HepG2 (cell line): ENCODE measurements around the gene BTBD19. TPM values are rescaled to one million over a fixed set of nuclear protein-coding genes. Genes with fewer than 3 reads are reported as not detected.
A peak's percentile ranks its signal among the peaks of the same experiment; 100 is the strongest.

ENCODE experiments used
- CREB1 ChIP-seq, 2 experiments: fragments of 450-650 bp in 1 of 2; IDR thresholded peaks; 2 replicates each; pipeline ENCODE4 v1.6.1; 2016 to 2017; ENCODE audit warnings: control low read depth in 1 of 2, mild to moderate bottlenecking in 1 of 2, missing compliant biosample characterization in 1 of 2, missing genetic modification characterization in 1 of 2
- CREM ChIP-seq, 2 experiments: sonication (generic) in 1 of 2; formaldehyde crosslinking in 1 of 2; IDR thresholded peaks; 2 replicates each; pipeline versions ENCODE4 v1.4.0 to v1.6.1; 2016 to 2020; ENCODE audit warnings: antibody characterized with exemption in 1 of 2, mild to moderate bottlenecking in 1 of 2, missing genetic modification reagents in 1 of 2
- GABPA ChIP-seq, 2 experiments: IDR thresholded peaks; 2 replicates each; pipeline ENCODE4 v1.6.1; 2011 to 2016; ENCODE audit warnings: low read depth in 2 of 2, low read length in 1 of 2, missing biosample characterization in 1 of 2, missing genetic modification characterization in 1 of 2
- GATA4 ChIP-seq: sonication (generic); IDR thresholded peaks from 2 replicates; pipeline ENCODE4 v1.6.1; 2016; ENCODE audit warnings: antibody characterized with exemption, low read depth, borderline replicate concordance
- GATAD2A ChIP-seq: IDR thresholded peaks from 2 replicates; pipeline ENCODE4 v1.6.1; 2016
- JARID2 ChIP-seq: sonication (generic); formaldehyde crosslinking; IDR thresholded peaks from 2 replicates; pipeline ENCODE4 v1.8.1; 2023; ENCODE audit warnings: missing genetic modification reagents, inconsistent platforms; ENCODE audit not compliant: insufficient replicate concordance
- MTA3 ChIP-seq: sonication (generic); formaldehyde crosslinking; IDR thresholded peaks from 2 replicates; pipeline ENCODE4 v1.4.0; 2020; ENCODE audit warnings: missing genetic modification reagents
- RBAK ChIP-seq: sonication (generic); formaldehyde crosslinking; IDR thresholded peaks from 2 replicates; pipeline ENCODE4 v1.5.1; 2020; ENCODE audit warnings: mild to moderate bottlenecking, missing genetic modification reagents
- SOX13 ChIP-seq, 3 experiments: fragments of 450-650 bp in 1 of 3; sonication (generic) in 1 of 3; formaldehyde crosslinking in 1 of 3; IDR thresholded peaks in 2 of 3; conservative IDR thresholded peaks in 1 of 3; 2 replicates each; pipeline versions ENCODE4 v1.5.0 to v1.6.1; 2016 to 2020; ENCODE audit warnings: antibody characterized with exemption in 1 of 3, mild to moderate bottlenecking in 1 of 3, missing compliant biosample characterization in 1 of 3, missing genetic modification reagents in 1 of 3, moderate library complexity in 1 of 3
- SOX5 ChIP-seq: IDR thresholded peaks from 2 replicates; pipeline ENCODE4 v1.6.1; 2016; ENCODE audit warnings: borderline replicate concordance
- TBP ChIP-seq: sonication (generic); formaldehyde crosslinking; IDR thresholded peaks from 2 replicates; pipeline ENCODE4 v1.5.0; 2020; ENCODE audit warnings: missing genetic modification reagents
- ZBTB20 ChIP-seq: sonication (generic); formaldehyde crosslinking; IDR thresholded peaks from 2 replicates; pipeline ENCODE4 v1.8.1; 2023; ENCODE audit warnings: missing genetic modification reagents, low read depth, mild to moderate bottlenecking, borderline replicate concordance
- ZBTB4 ChIP-seq: sonication (generic); formaldehyde crosslinking; IDR thresholded peaks from 2 replicates; pipeline ENCODE4 v1.4.0; 2020; ENCODE audit warnings: missing genetic modification reagents, mild to moderate bottlenecking, borderline replicate concordance
- ZNF33B ChIP-seq: sonication (generic); formaldehyde crosslinking; IDR thresholded peaks from 2 replicates; pipeline ENCODE4 v1.5.1; 2020; ENCODE audit warnings: mild to moderate bottlenecking, missing genetic modification reagents
- ZNF44 ChIP-seq: sonication (generic); formaldehyde crosslinking; IDR thresholded peaks from 2 replicates; pipeline ENCODE4 v1.5.1; 2020; ENCODE audit warnings: mild to moderate bottlenecking, missing genetic modification reagents
- ZNF710 ChIP-seq: sonication (generic); formaldehyde crosslinking; IDR thresholded peaks from 2 replicates; pipeline ENCODE4 v1.5.0; 2020; ENCODE audit warnings: mild to moderate bottlenecking, missing genetic modification reagents, borderline replicate concordance
- ZNF713 ChIP-seq: sonication (generic); formaldehyde crosslinking; IDR thresholded peaks from 2 replicates; pipeline ENCODE4 v1.4.0; 2020; ENCODE audit warnings: mild to moderate bottlenecking, missing genetic modification reagents
- ZNF776 ChIP-seq: sonication (generic); formaldehyde crosslinking; IDR thresholded peaks from 2 replicates; pipeline ENCODE4 v1.4.0; 2020; ENCODE audit warnings: mild to moderate bottlenecking, missing genetic modification reagents
- ZSCAN29 ChIP-seq: sonication (generic); formaldehyde crosslinking; conservative IDR thresholded peaks from 2 replicates; pipeline ENCODE4 v1.4.0; 2020; ENCODE audit warnings: mild to moderate bottlenecking, missing genetic modification reagents
- polyA plus RNA-seq, 8 experiments: library from polyadenylated mRNA; depleted of rRNA in 3 of 8; stranded (reverse) in 7 of 8; unstranded in 1 of 8; fragments of >200 nt; fragmentation: Illumina TruSeq in 4 of 8; extraction: Trizol in 4 of 8; gene quantifications; 2 replicates each; pipeline versions ENCODE4 v1.2.1 to v1.2.3, GENCODE V29; 2011 to 2016; ENCODE audit warnings: low read depth in 4 of 8, missing spikeins in 1 of 8, mixed read lengths in 1 of 8; ENCODE audit not compliant: insufficient read depth in 1 of 8
- total RNA-seq, 5 experiments: library from RNA; depleted of rRNA; stranded (reverse); fragments of >200 nt; fragmentation: Illumina TruSeq; extraction: Trizol; gene quantifications; 2 replicates each; pipeline ENCODE4 v1.2.3, GENCODE V29; 2016; ENCODE audit warnings: low read depth in 1 of 5
- TF ChIP-seq, protein P1 (sequence below): IDR thresholded peaks from 2 replicates; pipeline ENCODE4 v1.6.1; 2012; ENCODE audit warnings: inconsistent platforms

Gene BTBD19
- total and polyA plus RNA-seq, 2 of the 13 experiments (the other 11 are each of a cell fraction or from before 2014, with no cell fraction given): 2.7 to 6.7 TPM

- TF ChIP-seq MTA3: no peak
- TF ChIP-seq ZNF33B (CRISPR knock-in tag): no peak
- no peak for TF ChIP-seq ZBTB4 (CRISPR knock-in tag)
- TF ChIP-seq CREB1 (IDR thresholded peaks at IDR 0.05): no peak
- TF ChIP-seq CREB1 (CRISPR knock-in tag; IDR thresholded peaks at IDR 0.05): peak; percentile 23; the same call in 1 of the 2 replicates
- 0 out of 2 replicates have a peak, but pooled peaks have one; percentile 18 for TF ChIP-seq GATAD2A (CRISPR knock-in tag)
- TF ChIP-seq ZSCAN29 (CRISPR knock-in tag): no peak
- no peak for TF ChIP-seq TBP (CRISPR knock-in tag)
- peak; percentile 80; the same call in 1 of the 2 replicates for TF ChIP-seq RBAK (CRISPR knock-in tag)
- no peak for TF ChIP-seq SOX13 (IDR thresholded peaks at IDR 0.05)
- peak in 1 of 2 experiments; percentile 50; a peak in 1 of 4 replicates for TF ChIP-seq SOX13 (CRISPR knock-in tag; conservative IDR thresholded peaks at IDR 0.05 in 1 of 2, IDR thresholded peaks at IDR 0.05 in 1 of 2)
- TF ChIP-seq GATA4: no peak
- TF ChIP-seq ZNF710: no peak
- TF ChIP-seq ZBTB20 (CRISPR knock-in tag): no peak
- no peak for TF ChIP-seq JARID2
- no peak for TF ChIP-seq ZNF44 (CRISPR knock-in tag)
- TF ChIP-seq GABPA (IDR thresholded peaks at IDR 0.05; ENCODE audit: low read depth, low read length): no peak
- TF ChIP-seq GABPA (CRISPR knock-in tag; IDR thresholded peaks at IDR 0.05; ENCODE audit: low read depth): no peak
- TF ChIP-seq ZNF776 (CRISPR knock-in tag): no peak
- TF ChIP-seq, protein P1, sequence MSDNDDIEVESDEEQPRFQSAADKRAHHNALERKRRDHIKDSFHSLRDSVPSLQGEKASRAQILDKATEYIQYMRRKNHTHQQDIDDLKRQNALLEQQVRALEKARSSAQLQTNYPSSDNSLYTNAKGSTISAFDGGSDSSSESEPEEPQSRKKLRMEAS: no peak
- peak; percentile 55; the same call in 1 of the 2 replicates for TF ChIP-seq SOX5
- no peak for TF ChIP-seq CREM (IDR thresholded peaks at IDR 0.05)
- TF ChIP-seq CREM (CRISPR knock-in tag; IDR thresholded peaks at IDR 0.05): no peak
- no peak for TF ChIP-seq ZNF713
Measured at GRCh38 chr1:44848456-44849181, 40.3 kb downstream of the BTBD19 start (continued).
